Measurements from ENCODE around the gene HSPB6. TPM values are rescaled to one million over a fixed set of nuclear protein-coding genes. Genes with fewer than 3 reads are reported as not detected.

Gene HSPB6
- total RNA-seq, 2 experiments from 2014 or later: 0.53 to 0.93 TPM

DNA sequence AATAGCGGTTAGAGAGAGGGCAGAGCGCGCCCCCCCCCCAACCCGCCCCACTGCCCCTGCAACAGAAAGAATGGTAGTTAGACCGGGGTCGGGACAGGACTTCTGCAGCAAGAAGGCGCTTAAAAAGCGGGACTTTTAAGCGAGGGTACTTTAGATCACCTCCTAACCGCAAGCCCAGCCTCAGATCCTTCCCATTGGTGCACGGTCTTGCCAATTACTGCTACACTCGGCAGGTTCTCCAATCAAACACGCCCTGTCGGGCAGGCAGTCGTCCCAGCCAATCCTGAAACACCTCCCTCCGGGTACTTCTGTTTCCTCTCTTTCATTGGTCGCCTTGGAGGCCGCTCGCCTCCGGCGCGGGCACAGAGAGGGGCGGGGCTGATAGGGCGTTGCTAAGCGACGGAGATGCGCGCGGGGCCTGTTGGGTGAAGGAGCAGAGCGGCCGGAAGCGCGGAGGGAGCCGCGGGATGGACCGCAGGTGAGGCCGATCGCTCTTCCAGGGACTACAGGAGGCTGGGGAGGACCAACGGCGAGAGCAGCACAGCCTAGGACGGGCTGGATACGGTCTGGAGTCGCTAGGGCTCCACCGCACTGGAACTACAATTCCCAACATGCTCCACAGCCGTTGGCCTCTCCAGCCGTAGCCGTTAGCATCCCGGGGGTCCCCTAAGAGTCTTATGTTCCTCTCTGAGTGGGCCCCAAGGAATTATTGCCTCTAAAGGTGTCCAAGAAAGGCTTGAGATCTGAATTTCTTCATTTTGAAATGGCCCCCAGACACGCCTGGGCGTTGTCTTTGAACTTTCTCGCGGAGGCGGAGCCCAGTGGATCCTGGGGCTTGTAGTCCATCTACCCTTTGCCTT, 1.1 kb upstream of the HSPB6 start, which contains the start of gene PROSER3:
Gene PROSER3 (plus strand): TSS at position 428 of the 860 bp plus-strand sequence. CDS start 40 bp downstream, at position 468.
- H3K27me3 Mint-ChIP-seq: peaks cover 4% of the 10 kb centered on the region
- H3K36me3 Mint-ChIP-seq (ENCODE audit: low read depth): peaks cover 29% of the 10 kb centered on the region
- intact Hi-C loops (cut with DNase I, micrococcal nuclease): loop anchor here (1.0 to 2.0 kb wide), 12 partner anchors 10 to 296 kb away; partner anchors contain the start of genes ARHGAP33 (in 2 of the 2), LIN37 (in 2 of the 2), ALKBH6 (in 1 of the 2) and COX6B1 (in 1 of the 2)
- H3K4me3 Mint-ChIP-seq: peak within 1 kb of the TSS; percentile 85
- no peaks in the 10 kb centered on the region for H3K9me3 Mint-ChIP-seq (ENCODE audit: low read depth)
- H3K27ac Mint-ChIP-seq: peak within 1 kb of the TSS; percentile 91
- CTCF ChIA-PET: interaction anchor here (1.1 to 1.6 kb wide), 2 partner anchors 9 to 16 kb away, joined by 3 to 5 read pairs; partner anchors contain the start of genes IGFLR1 and LIN37
- H3K4me1 Mint-ChIP-seq: peaks cover 29% of the 10 kb centered on the region
- ATAC-seq: peak; percentile 98
- peak; percentile 99 for DNase-seq
- POLR2A ChIA-PET: interaction anchor here (1.0 to 1.3 kb wide), 2 partner anchors 10 to 45 kb away, joined by 3 to 5 read pairs; partner anchors contain the start of gene LIN37

DNA sequence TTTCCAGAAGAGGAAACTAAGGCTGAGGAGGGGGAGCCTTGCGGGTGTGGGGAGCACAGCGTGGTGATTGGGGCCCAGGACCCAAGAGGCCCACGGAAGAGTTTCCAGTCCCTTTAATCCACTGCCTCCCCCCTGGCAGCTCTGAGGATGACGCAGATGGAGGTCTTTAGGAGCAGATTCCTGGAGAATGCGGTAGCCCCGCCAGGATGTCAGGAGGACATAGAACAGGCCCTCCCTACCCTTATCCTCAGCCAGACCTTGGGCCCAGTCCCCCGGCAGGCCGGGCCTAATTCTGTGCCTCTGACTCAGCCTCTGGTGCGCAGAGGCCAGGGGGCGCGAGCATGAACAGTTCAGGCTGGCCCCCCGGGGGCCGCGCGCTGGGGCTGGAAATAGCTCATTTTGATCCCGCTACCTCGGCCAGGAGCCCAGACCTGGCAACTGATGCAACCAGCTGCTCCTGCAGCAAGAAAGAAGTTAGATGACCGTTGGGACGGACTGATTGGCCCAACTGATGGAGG, 461 bp upstream of the HSPB6 start:
- ChIA-PET CTCF (interaction anchor here (1.1 to 1.6 kb wide), 2 partner anchors 9 to 15 kb away, joined by 3 to 5 read pairs; partner anchors contain the start of genes IGFLR1 and LIN37), POLR2A (interaction anchor here (1.0 to 1.3 kb wide), 2 partner anchors 9 to 44 kb away, joined by 3 to 5 read pairs; partner anchors contain the start of gene LIN37)
- intact Hi-C loops (cut with DNase I, micrococcal nuclease): loop anchor here in 1 of 2 experiments (1.0 kb wide), 1 partner anchor 15 kb away; the partner anchor contains the start of gene IGFLR1

DNA sequence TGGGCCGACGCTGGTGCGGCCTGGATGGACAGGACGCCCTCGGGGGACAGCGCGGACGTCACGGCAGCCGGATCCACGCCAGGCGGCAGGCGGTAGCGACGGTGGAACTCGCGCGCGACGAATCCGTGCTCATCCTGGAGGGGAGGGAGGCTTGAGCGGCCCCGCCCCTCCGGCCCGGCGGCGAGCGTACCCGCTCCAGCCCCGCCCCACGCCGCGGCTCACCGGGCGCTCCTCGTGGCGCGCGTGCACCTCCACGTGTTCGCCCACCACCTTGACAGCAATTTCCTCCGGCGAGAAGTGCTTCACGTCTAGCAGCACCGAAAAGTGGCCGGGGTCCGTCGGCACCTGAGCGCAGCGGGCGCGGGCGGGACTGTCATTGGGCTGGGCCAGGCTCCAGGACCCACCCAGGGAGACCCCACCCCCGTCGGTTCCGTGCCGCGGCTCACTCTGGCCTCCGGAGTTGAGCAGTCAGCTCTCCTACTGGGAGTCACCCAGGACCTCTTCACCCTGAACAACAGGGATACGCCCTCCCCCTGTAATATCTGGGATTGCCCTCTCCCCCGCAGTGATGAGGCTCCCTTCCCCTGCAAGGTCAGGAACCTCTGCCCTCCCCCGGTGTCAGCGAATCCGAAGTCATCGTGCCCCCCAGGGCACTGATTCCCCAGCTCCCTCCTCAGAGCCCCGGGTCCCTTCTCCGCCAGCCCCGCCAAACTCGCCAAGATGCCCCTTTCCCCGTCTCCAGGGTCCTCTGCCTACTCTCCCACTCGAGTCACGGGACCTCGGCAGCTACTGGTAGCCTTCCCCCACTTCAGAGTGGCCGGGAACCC, 1.1 kb downstream of the HSPB6 start:
- H3K4me3 Mint-ChIP-seq: peak overlapping the region; percentile 55
- H3K9me3 Mint-ChIP-seq (ENCODE audit: low read depth): no peaks in the 10 kb centered on the region
- peak overlapping the region; percentile 33 for H3K27ac Mint-ChIP-seq
- peaks cover 29% of the 10 kb centered on the region for H3K4me1 Mint-ChIP-seq
- intact Hi-C loops (cut with DNase I, micrococcal nuclease): no loop called here
- H3K36me3 Mint-ChIP-seq (ENCODE audit: low read depth): peaks cover 21% of the 10 kb centered on the region
- DNase-seq (peak; percentile 77), ATAC-seq (no peak)
- CTCF ChIA-PET: no interaction called here
- peaks cover 4% of the 10 kb centered on the region for H3K27me3 Mint-ChIP-seq
- POLR2A ChIA-PET: no interaction called here

More for the DNA sequence above, 461 bp upstream of the HSPB6 start:
- peak; percentile 70 for DNase-seq
- Mint-ChIP-seq H3K27me3 (peaks cover 4% of the 10 kb centered on the region), H3K36me3 (ENCODE audit: low read depth) (peaks cover 29% of the 10 kb centered on the region), H3K9me3 (ENCODE audit: low read depth) (no peaks in the 10 kb centered on the region), H3K4me3 (peak overlapping the region; percentile 85), H3K27ac (peak overlapping the region; percentile 91), H3K4me1 (peaks cover 29% of the 10 kb centered on the region)
- ATAC-seq: peak; percentile 12

DNA sequence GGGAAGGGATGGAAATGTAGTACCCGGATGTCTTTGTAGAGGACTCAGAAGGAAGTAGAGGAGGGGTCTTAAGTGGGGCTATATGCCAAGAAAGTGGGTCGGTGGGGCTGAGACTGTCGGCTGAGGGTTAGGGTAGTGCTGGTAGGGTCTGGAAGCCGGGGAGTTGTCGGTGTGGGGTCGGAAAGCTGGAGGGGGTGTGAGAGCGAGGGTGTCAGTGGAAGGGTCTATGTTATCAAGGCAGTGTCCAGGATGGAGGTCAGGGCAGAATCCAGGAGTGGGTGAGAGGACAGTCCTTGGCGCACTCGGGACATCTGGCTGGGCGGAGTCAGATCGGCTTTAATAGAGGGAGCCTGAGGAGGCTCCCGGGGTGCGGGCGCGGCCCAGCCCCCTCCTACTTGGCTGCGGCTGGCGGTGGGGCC, 1.7 kb downstream of the HSPB6 start:
- ChIA-PET POLR2A (no interaction called here), CTCF (no interaction called here)
- intact Hi-C loops (cut with DNase I, micrococcal nuclease): no loop called here
- H3K27ac Mint-ChIP-seq: no peak overlapping the region
- no peaks in the 10 kb centered on the region for H3K9me3 Mint-ChIP-seq (ENCODE audit: low read depth)
- H3K4me1 Mint-ChIP-seq: peaks cover 26% of the 10 kb centered on the region
- no peak for ATAC-seq
- peaks cover 15% of the 10 kb centered on the region for H3K36me3 Mint-ChIP-seq (ENCODE audit: low read depth)
- DNase-seq: no peak
- H3K4me3 Mint-ChIP-seq: no peak overlapping the region
- peaks cover 4% of the 10 kb centered on the region for H3K27me3 Mint-ChIP-seq

DNA sequence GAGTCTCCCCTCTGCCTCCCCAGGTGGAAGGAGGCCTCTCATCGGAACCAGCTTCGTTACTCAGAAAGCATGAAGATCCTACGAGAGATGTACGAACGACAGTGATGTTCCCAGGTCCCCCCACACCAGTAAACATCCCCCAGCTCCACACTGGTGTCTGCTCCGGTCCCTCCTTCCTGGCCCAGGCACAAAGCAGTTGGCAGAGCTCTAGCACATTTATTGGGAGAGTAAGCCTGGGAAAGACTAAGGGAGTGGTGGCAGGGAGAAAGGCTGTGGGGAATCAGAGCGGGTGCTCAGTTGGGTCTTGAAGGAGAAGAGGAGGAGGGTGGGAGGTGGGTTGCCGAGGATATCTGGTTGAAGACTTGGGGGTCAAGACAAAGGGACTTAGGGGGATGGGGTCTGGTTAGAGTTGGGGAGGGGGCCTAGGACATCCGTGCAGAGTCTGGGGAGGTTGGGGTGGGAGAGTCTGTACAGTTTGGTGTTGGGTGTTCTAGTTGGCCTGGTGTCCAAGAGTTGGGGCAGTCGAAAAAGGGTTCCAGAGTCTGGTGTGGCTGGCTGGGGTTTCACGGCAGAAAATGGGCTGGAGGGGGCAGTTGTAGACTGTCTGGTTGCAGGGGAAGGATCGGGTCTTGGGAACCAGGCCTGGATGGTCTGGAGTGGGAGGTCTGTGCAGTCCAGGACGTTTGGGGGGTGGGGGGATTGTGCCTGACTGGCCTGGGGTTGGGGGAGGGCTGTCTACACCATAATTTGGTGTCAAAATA, 2.3 kb downstream of the HSPB6 start:
- POLR2A ChIA-PET: no interaction called here
- no peak for DNase-seq
- no peak overlapping the region for H3K4me3 Mint-ChIP-seq
- intact Hi-C loops (cut with DNase I, micrococcal nuclease): no loop called here
- H3K4me1 Mint-ChIP-seq: peaks cover 29% of the 10 kb centered on the region
- no peaks in the 10 kb centered on the region for H3K9me3 Mint-ChIP-seq (ENCODE audit: low read depth)
- CTCF ChIA-PET: no interaction called here
- no peak for ATAC-seq
- peaks cover 4% of the 10 kb centered on the region for H3K27me3 Mint-ChIP-seq
- H3K36me3 Mint-ChIP-seq (ENCODE audit: low read depth): peaks cover 10% of the 10 kb centered on the region
- H3K27ac Mint-ChIP-seq: no peak overlapping the region

DNA sequence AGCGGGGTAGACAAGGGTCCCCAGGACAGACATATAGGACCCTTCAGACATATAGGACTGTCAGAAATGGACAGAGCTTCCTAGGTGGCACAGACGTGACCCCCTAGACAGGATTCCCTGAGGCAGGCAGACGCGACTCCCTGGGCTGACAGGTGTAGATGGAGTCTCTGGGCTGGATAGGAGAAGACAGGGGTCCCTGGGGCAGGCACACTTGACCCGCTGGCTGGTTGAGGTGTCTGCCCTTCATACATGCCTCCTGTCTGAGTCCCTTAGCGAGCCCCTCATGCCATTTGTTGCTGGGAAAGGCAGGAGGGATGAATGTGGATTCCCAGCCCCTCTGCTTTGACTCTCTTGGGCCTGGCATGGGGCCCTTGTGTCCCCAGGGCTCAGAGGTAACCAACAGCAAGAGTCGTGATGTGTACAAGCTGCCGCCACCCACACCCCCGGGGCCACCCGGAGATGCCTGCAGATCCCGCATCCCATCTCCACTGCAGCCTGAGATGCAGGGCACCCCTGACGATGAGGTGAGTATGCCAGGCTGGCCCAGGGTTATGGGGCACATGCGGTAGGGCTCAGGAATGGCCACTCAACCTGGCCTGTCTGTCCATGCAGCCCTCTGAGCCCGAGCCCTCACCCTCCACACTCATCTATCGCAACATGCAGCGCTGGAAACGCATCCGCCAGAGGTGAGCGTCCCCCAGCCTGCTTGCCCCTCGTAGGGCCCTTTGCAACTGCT, 3.0 kb downstream of the HSPB6 start:
- Mint-ChIP-seq H3K4me3 (no peak overlapping the region), H3K27me3 (peaks cover 4% of the 10 kb centered on the region), H3K9me3 (ENCODE audit: low read depth) (no peaks in the 10 kb centered on the region), H3K4me1 (peaks cover 25% of the 10 kb centered on the region), H3K27ac (no peak overlapping the region), H3K36me3 (ENCODE audit: low read depth) (peaks cover 6% of the 10 kb centered on the region)
- DNase-seq (no peak), ATAC-seq (no peak)
- ChIA-PET POLR2A (no interaction called here), CTCF (no interaction called here)
- intact Hi-C loops (cut with DNase I, micrococcal nuclease): no loop called here

DNA sequence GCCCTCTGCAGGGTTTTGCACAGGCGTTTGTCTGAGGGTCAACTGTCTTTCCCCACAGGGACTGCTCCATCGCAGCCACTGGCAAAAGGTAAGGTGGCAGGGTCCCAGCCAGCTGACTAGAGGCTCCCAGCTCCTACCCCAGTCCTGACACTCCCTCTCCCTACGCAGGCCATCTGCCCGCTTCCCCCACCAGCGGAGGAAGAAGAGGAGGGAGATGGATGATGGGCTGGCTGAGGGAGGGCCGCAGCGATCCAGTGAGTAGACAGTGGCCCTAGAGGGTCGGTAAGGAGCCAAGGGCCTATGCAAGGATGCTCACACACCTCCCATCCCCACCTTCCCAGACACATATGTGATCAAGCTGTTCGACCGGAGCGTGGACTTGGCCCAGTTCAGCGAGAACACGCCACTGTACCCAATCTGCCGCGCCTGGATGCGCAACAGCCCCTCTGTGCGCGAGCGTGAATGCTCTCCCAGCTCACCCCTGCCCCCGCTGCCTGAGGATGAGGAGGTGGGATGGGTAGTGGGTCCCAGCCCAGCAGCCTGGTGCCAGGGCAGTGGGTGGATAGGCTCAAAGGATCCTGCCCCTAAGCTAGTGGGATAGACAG, 4.0 kb downstream of the HSPB6 start:
- Mint-ChIP-seq H3K27ac (no peak overlapping the region), H3K9me3 (ENCODE audit: low read depth) (no peaks in the 10 kb centered on the region), H3K36me3 (ENCODE audit: low read depth) (peaks cover 8% of the 10 kb centered on the region), H3K4me1 (peaks cover 28% of the 10 kb centered on the region), H3K27me3 (peaks cover 4% of the 10 kb centered on the region), H3K4me3 (no peak overlapping the region)
- intact Hi-C loops (cut with DNase I, micrococcal nuclease): no loop called here
- DNase-seq: no peak
- ChIA-PET CTCF (interaction anchor here (0.8 to 1.0 kb wide), 3 partner anchors 12 to 58 kb away, joined by 3 to 4 read pairs (median 3); no protein-coding TSS in a partner anchor), POLR2A (no interaction called here)
- no peak for ATAC-seq

DNA sequence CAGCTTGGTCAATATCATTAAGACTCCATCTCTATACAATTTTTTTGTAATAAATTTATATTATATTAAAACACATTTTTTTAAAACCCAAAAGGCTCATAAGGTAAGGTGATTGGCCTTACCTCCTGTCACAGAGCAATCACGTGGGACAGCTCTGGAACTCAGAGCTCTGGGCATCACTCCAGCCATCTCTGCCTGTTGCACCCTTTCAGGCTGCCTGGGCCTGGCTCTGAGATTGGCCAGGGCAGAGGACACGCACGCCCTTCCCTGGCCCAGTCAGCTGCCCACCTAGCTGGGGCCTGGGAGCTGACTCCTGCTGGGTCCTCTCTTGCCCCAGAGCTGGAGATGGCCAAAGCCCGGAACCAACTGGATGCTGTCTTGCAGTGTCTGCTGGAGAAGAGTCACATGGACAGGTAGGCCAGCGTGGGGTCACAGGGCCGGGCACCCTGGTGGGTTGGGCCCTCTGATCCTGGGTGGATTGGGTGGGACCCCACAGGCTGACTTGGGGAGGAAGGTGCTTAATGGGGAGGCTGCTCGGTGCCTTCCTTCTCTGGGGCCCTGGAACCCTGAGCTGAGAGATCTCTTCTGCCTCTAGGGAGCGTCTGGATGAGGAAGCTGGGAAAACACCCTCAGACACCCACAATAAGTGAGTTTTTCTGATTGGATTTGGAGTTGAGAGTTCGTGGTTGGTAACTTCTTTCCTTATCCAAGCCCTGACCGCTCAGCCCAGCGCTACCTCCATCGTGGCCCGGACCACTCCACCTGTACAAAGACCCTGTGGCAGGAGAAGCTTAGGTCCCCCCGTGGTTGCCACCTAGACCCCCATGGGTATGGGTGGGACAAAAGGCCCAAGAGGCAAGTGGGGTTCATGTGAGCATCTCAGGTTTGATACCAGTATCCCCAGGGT, 4.7 kb downstream of the HSPB6 start:
- ChIA-PET POLR2A (no interaction called here), CTCF (interaction anchor here (0.8 to 1.1 kb wide), 4 partner anchors 12 to 128 kb away, joined by 3 to 4 read pairs (median 3); no protein-coding TSS in a partner anchor)
- Mint-ChIP-seq H3K4me3 (no peak overlapping the region), H3K27ac (no peak overlapping the region), H3K4me1 (peaks cover 28% of the 10 kb centered on the region), H3K27me3 (peaks cover 4% of the 10 kb centered on the region), H3K36me3 (ENCODE audit: low read depth) (peaks cover 9% of the 10 kb centered on the region), H3K9me3 (ENCODE audit: low read depth) (no peaks in the 10 kb centered on the region)
- intact Hi-C loops (cut with DNase I, micrococcal nuclease): no loop called here
- no peak for ATAC-seq
- DNase-seq: no peak

DNA sequence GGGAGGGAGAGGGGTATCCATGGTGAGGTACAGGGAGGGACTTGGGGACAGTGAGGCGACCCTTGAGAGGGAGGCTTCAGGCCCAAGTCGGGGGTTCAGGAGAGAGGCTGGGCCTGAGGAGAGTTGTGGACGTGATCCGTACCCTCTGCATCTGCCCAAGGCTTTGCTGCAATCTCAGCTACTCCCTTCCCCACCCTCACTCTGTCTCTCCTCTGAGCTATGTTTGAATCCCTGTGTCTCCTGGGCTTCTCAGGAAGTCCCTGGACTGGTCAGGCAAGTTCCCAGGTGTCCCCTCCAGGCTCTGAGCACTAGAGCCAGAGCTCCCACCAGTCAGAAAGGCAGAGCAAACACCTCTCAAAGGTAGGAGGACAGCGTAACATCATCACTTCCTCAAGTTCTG, 6.7 kb downstream of the HSPB6 start:
- Mint-ChIP-seq H3K27ac (no peak overlapping the region), H3K36me3 (ENCODE audit: low read depth) (peaks cover 9% of the 10 kb centered on the region), H3K4me1 (peaks cover 30% of the 10 kb centered on the region), H3K27me3 (no peaks in the 10 kb centered on the region), H3K4me3 (peak overlapping the region; percentile 18), H3K9me3 (ENCODE audit: low read depth) (no peaks in the 10 kb centered on the region)
- intact Hi-C loops (cut with DNase I, micrococcal nuclease): no loop called here
- ChIA-PET POLR2A (no interaction called here), CTCF (interaction anchor here (1.0 kb wide), 1 partner anchor 13 kb away, joined by 3 read pairs; no protein-coding TSS in a partner anchor)
- DNase-seq (no peak), ATAC-seq (no peak)

Measured in activated CD4-positive, alpha-beta T cell treated with anti-CD3 and anti-CD28 coated beads for 36 hours (primary cell).